ENCODE measurements around the gene CTTNBP2NL. TPM values are rescaled to one million over a fixed set of nuclear protein-coding genes. Genes with fewer than 3 reads are reported as not detected.

The CTTNBP2NL gene
- 1 to 10 TPM in 1 of 2 experiments, under 1 TPM in 1; 0.54 to 1.5 TPM for total RNA-seq

GRCh38 chr1:112395821-112396652, at the start of gene CTTNBP2NL:
TSS of gene CTTNBP2NL (plus strand) at chr1:112396214. CDS start at chr1:112416166, 19,952 bp downstream.
- H3K36me3 Mint-ChIP-seq: no peaks in the 10 kb centered on the region
- H3K27me3 Mint-ChIP-seq: peaks cover 30% of the 10 kb centered on the region
- DNase-seq: peak; percentile 78
- no peak within 1 kb of the TSS for H3K27ac Mint-ChIP-seq
- no peaks in the 10 kb centered on the region for H3K9me3 Mint-ChIP-seq
- H3K4me3 Mint-ChIP-seq: peak within 1 kb of the TSS; percentile 92
- peaks cover 18% of the 10 kb centered on the region for H3K4me1 Mint-ChIP-seq

GRCh38 chr1:112346801-112347350, 49.1 kb upstream of the CTTNBP2NL start:
- H3K4me1 Mint-ChIP-seq: peaks cover 19% of the 10 kb centered on the region
- no peak overlapping the region for H3K4me3 Mint-ChIP-seq
- H3K27ac Mint-ChIP-seq: no peak overlapping the region
- DNase-seq: no peak
- peaks cover 4% of the 10 kb centered on the region for H3K27me3 Mint-ChIP-seq
- H3K36me3 Mint-ChIP-seq: peaks cover 3% of the 10 kb centered on the region
- peaks cover 11% of the 10 kb centered on the region for H3K9me3 Mint-ChIP-seq

- no peak overlapping the region for H3K4me3 Mint-ChIP-seq
- H3K27ac Mint-ChIP-seq: no peak overlapping the region
- H3K4me1 Mint-ChIP-seq: no peaks in the 10 kb centered on the region
- DNase-seq: no peak
- no peaks in the 10 kb centered on the region for H3K9me3 Mint-ChIP-seq
- peaks cover 32% of the 10 kb centered on the region for H3K27me3 Mint-ChIP-seq
- no peaks in the 10 kb centered on the region for H3K36me3 Mint-ChIP-seq
Measured at GRCh38 chr1:112356765-112357164, 39.2 kb upstream of the CTTNBP2NL start.

GRCh38 chr1:112357467-112357866, 38.5 kb upstream of the CTTNBP2NL start:
- Mint-ChIP-seq H3K9me3 (no peaks in the 10 kb centered on the region), H3K4me3 (no peak overlapping the region), H3K4me1 (no peaks in the 10 kb centered on the region), H3K27me3 (peaks cover 32% of the 10 kb centered on the region), H3K36me3 (no peaks in the 10 kb centered on the region), H3K27ac (no peak overlapping the region)
- DNase-seq: no peak

GRCh38 chr1:112358061-112358770, 37.8 kb upstream of the CTTNBP2NL start:
- H3K27ac Mint-ChIP-seq: no peak overlapping the region
- no peak overlapping the region for H3K4me3 Mint-ChIP-seq
- no peaks in the 10 kb centered on the region for H3K4me1 Mint-ChIP-seq
- no peak for DNase-seq
- peaks cover 36% of the 10 kb centered on the region for H3K27me3 Mint-ChIP-seq
- no peaks in the 10 kb centered on the region for H3K36me3 Mint-ChIP-seq
- no peaks in the 10 kb centered on the region for H3K9me3 Mint-ChIP-seq

- H3K27ac Mint-ChIP-seq: no peak overlapping the region
- no peaks in the 10 kb centered on the region for H3K36me3 Mint-ChIP-seq
- DNase-seq: peak; percentile 27
- H3K27me3 Mint-ChIP-seq: peaks cover 36% of the 10 kb centered on the region
- no peaks in the 10 kb centered on the region for H3K9me3 Mint-ChIP-seq
- H3K4me3 Mint-ChIP-seq: no peak overlapping the region
- no peaks in the 10 kb centered on the region for H3K4me1 Mint-ChIP-seq
Measured at GRCh38 chr1:112358798-112359408, 37.1 kb upstream of the CTTNBP2NL start.

GRCh38 chr1:112359961-112360767, 35.9 kb upstream of the CTTNBP2NL start:
- DNase-seq: no peak
- H3K27me3 Mint-ChIP-seq: peaks cover 36% of the 10 kb centered on the region
- no peaks in the 10 kb centered on the region for H3K4me1 Mint-ChIP-seq
- no peak overlapping the region for H3K27ac Mint-ChIP-seq
- H3K9me3 Mint-ChIP-seq: no peaks in the 10 kb centered on the region
- H3K36me3 Mint-ChIP-seq: no peaks in the 10 kb centered on the region
- H3K4me3 Mint-ChIP-seq: no peak overlapping the region

GRCh38 chr1:112363636-112364035, 32.4 kb upstream of the CTTNBP2NL start:
- Mint-ChIP-seq H3K4me1 (no peaks in the 10 kb centered on the region), H3K27ac (no peak overlapping the region), H3K4me3 (no peak overlapping the region), H3K36me3 (no peaks in the 10 kb centered on the region), H3K9me3 (no peaks in the 10 kb centered on the region), H3K27me3 (peaks cover 37% of the 10 kb centered on the region)
- no peak for DNase-seq

GRCh38 chr1:112368198-112368597, 27.8 kb upstream of the CTTNBP2NL start:
- Mint-ChIP-seq H3K9me3 (no peaks in the 10 kb centered on the region), H3K4me1 (peaks cover 6% of the 10 kb centered on the region), H3K36me3 (no peaks in the 10 kb centered on the region), H3K27ac (no peak overlapping the region), H3K4me3 (no peak overlapping the region), H3K27me3 (peaks cover 42% of the 10 kb centered on the region)
- DNase-seq: no peak

- peaks cover 42% of the 10 kb centered on the region for H3K27me3 Mint-ChIP-seq
- H3K4me3 Mint-ChIP-seq: no peak overlapping the region
Measured at GRCh38 chr1:112369392-112370285, 26.4 kb upstream of the CTTNBP2NL start.

GRCh38 chr1:112370996-112371395, 25.0 kb upstream of the CTTNBP2NL start:
- no peak overlapping the region for H3K27ac Mint-ChIP-seq
- DNase-seq: no peak
- H3K9me3 Mint-ChIP-seq: no peaks in the 10 kb centered on the region
- no peaks in the 10 kb centered on the region for H3K36me3 Mint-ChIP-seq
- no peak overlapping the region for H3K4me3 Mint-ChIP-seq
- H3K27me3 Mint-ChIP-seq: peaks cover 51% of the 10 kb centered on the region
- peaks cover 6% of the 10 kb centered on the region for H3K4me1 Mint-ChIP-seq

More at GRCh38 chr1:112369392-112370285, 26.4 kb upstream of the CTTNBP2NL start:
- Mint-ChIP-seq H3K36me3 (no peaks in the 10 kb centered on the region), H3K4me1 (peaks cover 6% of the 10 kb centered on the region), H3K27ac (no peak overlapping the region), H3K9me3 (no peaks in the 10 kb centered on the region)
- DNase-seq: peak; percentile 82

- no peaks in the 10 kb centered on the region for H3K36me3 Mint-ChIP-seq
- peaks cover 54% of the 10 kb centered on the region for H3K27me3 Mint-ChIP-seq
- H3K4me1 Mint-ChIP-seq: peaks cover 6% of the 10 kb centered on the region
- H3K4me3 Mint-ChIP-seq: no peak overlapping the region
- H3K9me3 Mint-ChIP-seq: no peaks in the 10 kb centered on the region
- no peak overlapping the region for H3K27ac Mint-ChIP-seq
- DNase-seq: no peak
Measured at GRCh38 chr1:112371775-112372174, 24.2 kb upstream of the CTTNBP2NL start.

- H3K27ac Mint-ChIP-seq: no peak overlapping the region
- no peaks in the 10 kb centered on the region for H3K36me3 Mint-ChIP-seq
- no peaks in the 10 kb centered on the region for H3K9me3 Mint-ChIP-seq
- DNase-seq: no peak
- peaks cover 47% of the 10 kb centered on the region for H3K27me3 Mint-ChIP-seq
- peaks cover 6% of the 10 kb centered on the region for H3K4me1 Mint-ChIP-seq
- no peak overlapping the region for H3K4me3 Mint-ChIP-seq
Measured at GRCh38 chr1:112373806-112374205, 22.2 kb upstream of the CTTNBP2NL start.
